ACC112 (cell line): Measurements from ENCODE around the gene CHURC1.
A peak's percentile ranks its signal among the peaks of the same experiment; 100 is the strongest.

Experiments
- H2AFZ ChIP-seq: fragments of 200-600 bp; sonication (generic); one replicate; pipeline ENCODE4 v1.6.0; 2017; ENCODE audit warnings: antibody characterized with exemption, low read length; ENCODE audit not compliant: unreplicated experiment
- H3K27ac ChIP-seq: fragments of 200-600 bp; sonication (generic); 2 replicates; pipeline ENCODE4 v1.5.1; 2014; ENCODE audit warnings: low read depth, mild to moderate bottlenecking, antibody characterized with exemption, low read length, moderate library complexity
- H3K27me3 ChIP-seq: fragments of 200-600 bp; sonication (generic); 2 replicates; pipeline ENCODE4 v1.6.1; 2014; ENCODE audit warnings: mild to moderate bottlenecking, antibody characterized with exemption, low read length, moderate library complexity, mixed read lengths; ENCODE audit not compliant: insufficient read depth
- H3K36me3 ChIP-seq: fragments of 200-600 bp; sonication (generic); 2 replicates; pipeline ENCODE4 v1.6.1; 2016; ENCODE audit warnings: mild to moderate bottlenecking, antibody characterized with exemption, low read length, moderate library complexity, mixed read lengths; ENCODE audit not compliant: insufficient read depth
- H3K4me1 ChIP-seq: fragments of 200-600 bp; sonication (generic); one replicate; pipeline ENCODE4 v1.6.1; 2016; ENCODE audit warnings: low read length, mixed read lengths; ENCODE audit not compliant: insufficient read depth, unreplicated experiment, control insufficient read depth
- H3K4me3 ChIP-seq: fragments of 200-600 bp; sonication (generic); 2 replicates; pipeline ENCODE4 v1.5.1; 2014; ENCODE audit warnings: mild to moderate bottlenecking, low read depth, low read length
- H3K79me2 ChIP-seq: fragments of 200-600 bp; sonication (generic); one replicate; pipeline ENCODE4 v1.6.0; 2016; ENCODE audit warnings: low read length; ENCODE audit not compliant: control insufficient read depth, unreplicated experiment, insufficient read depth

CHURC1 gene

DNA sequence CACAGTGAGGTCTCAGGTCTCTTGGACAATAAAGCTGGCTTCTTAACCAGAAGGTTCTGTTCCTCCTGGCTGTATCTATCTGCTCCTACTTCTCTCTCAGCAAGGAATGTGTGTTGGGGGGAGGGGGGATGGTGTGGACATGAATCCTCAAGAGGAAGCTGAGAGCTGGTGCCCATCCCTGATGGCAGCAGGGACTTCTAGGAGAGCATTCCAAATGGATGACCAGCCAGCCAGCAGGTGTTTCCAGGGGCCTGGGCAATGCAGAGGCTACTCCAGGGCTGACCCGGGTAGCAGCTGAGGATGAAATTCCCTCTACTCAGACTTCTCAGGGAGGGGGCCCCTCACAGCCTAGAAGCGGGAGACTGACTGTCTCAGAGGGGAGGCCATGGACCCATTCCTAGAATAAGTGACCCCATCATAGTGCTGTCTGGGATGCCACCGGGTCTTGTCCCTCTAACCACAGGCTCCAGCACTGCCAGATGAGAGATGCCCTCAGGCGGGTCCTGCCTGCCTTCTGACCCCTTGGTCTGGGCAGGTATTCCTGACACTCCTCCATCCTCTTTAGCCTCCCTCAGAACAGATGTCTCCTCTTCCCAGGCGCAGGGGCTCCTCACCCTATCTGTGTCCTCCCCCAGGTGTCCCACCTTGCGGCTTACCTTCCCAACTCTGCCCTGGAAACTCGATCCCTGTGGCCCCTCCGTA, 56.7 kb downstream of the CHURC1 start:
- Histone ChIP-seq H3K4me1 (no peaks in the 10 kb centered on the region), H3K27me3 (no peaks in the 10 kb centered on the region), H2AFZ (no peak overlapping the region), H3K4me3 (peak overlapping the region; percentile 82), H3K79me2 (no peaks in the 10 kb centered on the region), H3K36me3 (no peaks in the 10 kb centered on the region), H3K27ac (no peak overlapping the region)

DNA sequence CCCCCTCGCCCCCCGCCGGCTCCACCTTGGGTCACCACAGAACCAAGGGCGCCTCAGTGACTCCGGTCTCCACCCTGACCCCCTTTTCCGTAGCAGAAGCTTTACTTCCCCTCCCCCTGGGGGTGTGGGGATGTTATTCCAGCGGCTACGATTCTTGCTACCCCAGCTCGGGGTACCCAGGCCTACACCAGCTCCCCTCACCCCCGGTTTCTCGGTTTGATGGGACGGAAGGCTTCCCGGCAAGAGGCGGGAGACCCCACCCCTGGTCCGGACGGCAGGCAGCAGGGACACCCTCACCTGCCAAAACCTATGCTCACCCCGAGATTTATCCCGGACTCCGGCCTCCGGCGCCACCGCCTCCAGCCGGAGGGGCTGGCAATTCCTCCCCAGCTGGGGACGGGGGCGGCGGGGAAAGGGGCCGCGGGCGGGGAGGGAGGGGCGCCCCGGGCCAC, 57.3 kb downstream of the CHURC1 start:
- Histone ChIP-seq H3K27me3 (no peaks in the 10 kb centered on the region), H3K27ac (no peak overlapping the region), H3K36me3 (no peaks in the 10 kb centered on the region), H3K79me2 (no peaks in the 10 kb centered on the region), H3K4me3 (peak overlapping the region; percentile 82), H2AFZ (peak overlapping the region; percentile 52), H3K4me1 (no peaks in the 10 kb centered on the region)

DNA sequence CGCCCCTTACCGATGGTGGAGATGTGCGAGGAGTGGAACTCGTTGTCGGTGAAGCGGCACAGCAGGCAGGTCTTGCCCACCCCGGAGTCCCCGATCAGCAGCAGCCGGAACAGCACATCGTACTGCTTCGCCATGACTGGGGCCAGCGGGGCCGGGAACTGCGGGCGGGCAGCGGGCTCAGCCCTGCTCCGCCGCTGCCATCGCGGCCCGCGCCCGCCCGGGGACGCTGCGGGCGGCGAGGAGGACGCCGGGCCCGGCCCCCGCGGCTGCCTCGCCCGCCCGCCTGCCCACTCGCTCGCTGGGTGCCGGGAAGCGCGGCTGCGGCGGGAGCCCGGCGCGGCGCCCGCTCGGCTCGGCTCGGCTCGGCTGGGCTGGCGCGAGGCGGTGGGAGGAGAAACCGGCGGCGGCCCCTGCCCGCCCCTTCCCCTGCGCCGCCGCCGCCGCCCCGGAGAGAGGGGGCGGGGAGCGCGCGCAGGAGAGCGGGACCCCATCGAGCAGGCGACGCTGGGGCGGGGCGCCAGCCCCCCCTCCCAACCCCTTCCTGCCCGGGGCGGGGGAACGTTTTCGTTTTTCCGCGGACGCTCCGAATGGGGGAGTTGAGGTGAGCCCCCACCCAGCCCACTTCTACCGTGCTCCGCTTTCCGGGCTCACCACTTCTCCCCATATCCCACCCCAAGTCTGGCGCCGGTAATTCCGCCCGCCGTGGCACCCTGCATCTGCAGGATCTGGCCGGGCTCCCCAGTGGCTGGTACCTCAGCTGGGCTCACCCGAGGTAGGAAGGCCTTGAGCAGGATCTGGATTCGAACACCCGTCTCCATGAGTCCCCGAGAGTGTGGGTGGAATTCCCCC, 57.9 kb downstream of the CHURC1 start, which contains the start of gene RAB15:
RAB15 (minus strand) TSS at position 394 of the 849 bp plus-strand sequence; CDS start at position 134, 260 bp downstream.
- no peak within 1 kb of the TSS for H3K27ac ChIP-seq
- no peaks in the 10 kb centered on the region for H3K4me1 ChIP-seq
- H2AFZ ChIP-seq: peak within 1 kb of the TSS; percentile 98
- peak within 1 kb of the TSS; percentile 83 for H3K4me3 ChIP-seq
- no peaks in the 10 kb centered on the region for H3K36me3 ChIP-seq
- no peaks in the 10 kb centered on the region for H3K79me2 ChIP-seq
- peaks cover 4% of the 10 kb centered on the region; the same call in 1 of the 2 replicates for H3K27me3 ChIP-seq

DNA sequence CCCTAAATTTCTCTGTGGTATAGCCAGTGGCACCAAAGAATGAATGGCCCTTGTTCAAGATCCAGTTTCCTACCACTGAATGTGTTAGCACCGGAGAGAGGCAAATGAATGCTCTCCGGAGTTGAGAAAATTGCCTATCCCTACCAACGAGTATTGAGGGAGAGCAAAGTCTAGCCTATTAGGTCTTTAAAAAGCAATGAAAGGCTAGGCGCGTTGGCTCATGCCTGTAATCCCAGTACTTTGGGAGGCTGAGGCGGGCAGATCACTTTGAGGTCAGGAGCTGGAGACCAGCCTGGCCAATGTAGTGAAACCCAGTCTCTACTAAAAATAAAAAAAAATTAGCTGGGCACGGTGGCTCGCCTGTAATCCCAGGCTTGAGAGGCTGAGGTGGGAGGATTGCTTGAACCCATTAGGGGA, 58.8 kb downstream of the CHURC1 start:
- Histone ChIP-seq H3K4me3 (peak overlapping the region; percentile 83), H3K4me1 (no peaks in the 10 kb centered on the region), H3K27ac (no peak overlapping the region), H2AFZ (no peak overlapping the region), H3K79me2 (no peaks in the 10 kb centered on the region), H3K27me3 (peaks cover 5% of the 10 kb centered on the region; the same call in 1 of the 2 replicates), H3K36me3 (no peaks in the 10 kb centered on the region)

DNA sequence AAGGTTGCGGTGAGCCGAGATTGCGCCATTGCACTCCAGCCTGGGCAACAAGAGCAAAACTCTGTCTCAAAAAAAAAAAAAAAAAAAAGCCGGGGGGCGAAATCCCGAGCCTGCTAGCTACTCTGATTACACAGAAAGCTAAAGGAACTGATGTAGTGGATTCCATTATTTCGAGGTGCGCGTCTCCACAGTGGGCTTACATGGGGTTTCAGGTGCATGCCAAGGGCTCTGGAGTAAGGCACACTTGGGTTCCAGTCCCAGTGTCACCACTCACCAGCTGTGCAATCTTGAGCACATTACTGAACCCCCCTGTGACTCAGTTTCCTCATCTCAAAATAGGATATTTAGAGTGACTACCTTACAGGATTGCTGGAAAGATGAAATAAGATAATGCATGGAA, 59.6 kb downstream of the CHURC1 start:
- no peak overlapping the region for H3K27ac ChIP-seq
- no peak overlapping the region for H2AFZ ChIP-seq
- no peaks in the 10 kb centered on the region for H3K36me3 ChIP-seq
- peaks cover 9% of the 10 kb centered on the region; the same call in 1 of the 2 replicates for H3K27me3 ChIP-seq
- no peak overlapping the region for H3K4me3 ChIP-seq
- no peaks in the 10 kb centered on the region for H3K4me1 ChIP-seq
- no peaks in the 10 kb centered on the region for H3K79me2 ChIP-seq

DNA sequence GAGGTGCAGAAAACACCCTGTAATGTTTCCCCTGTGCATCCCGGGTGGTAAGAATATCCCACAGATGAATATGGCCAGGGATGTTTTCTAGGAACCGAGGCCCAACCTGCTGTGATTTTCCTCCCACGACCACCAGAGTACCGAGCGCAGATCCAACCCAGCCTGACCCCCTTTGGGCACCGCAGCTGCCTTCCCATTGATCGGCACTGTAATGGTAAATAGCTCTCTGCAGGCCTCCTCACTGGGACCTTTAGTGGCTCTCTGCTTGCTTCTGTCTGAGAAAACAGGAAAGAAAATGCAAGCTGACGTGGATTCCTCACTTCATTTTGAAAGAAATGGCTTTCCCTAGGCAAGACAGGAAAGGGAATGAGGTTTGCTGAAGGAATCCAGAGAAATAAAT, 60.3 kb downstream of the CHURC1 start:
- Histone ChIP-seq H3K4me1 (no peaks in the 10 kb centered on the region), H3K79me2 (no peaks in the 10 kb centered on the region), H3K27ac (no peak overlapping the region), H3K36me3 (no peaks in the 10 kb centered on the region), H3K27me3 (peaks cover 9% of the 10 kb centered on the region; the same call in 1 of the 2 replicates), H2AFZ (no peak overlapping the region), H3K4me3 (no peak overlapping the region)

DNA sequence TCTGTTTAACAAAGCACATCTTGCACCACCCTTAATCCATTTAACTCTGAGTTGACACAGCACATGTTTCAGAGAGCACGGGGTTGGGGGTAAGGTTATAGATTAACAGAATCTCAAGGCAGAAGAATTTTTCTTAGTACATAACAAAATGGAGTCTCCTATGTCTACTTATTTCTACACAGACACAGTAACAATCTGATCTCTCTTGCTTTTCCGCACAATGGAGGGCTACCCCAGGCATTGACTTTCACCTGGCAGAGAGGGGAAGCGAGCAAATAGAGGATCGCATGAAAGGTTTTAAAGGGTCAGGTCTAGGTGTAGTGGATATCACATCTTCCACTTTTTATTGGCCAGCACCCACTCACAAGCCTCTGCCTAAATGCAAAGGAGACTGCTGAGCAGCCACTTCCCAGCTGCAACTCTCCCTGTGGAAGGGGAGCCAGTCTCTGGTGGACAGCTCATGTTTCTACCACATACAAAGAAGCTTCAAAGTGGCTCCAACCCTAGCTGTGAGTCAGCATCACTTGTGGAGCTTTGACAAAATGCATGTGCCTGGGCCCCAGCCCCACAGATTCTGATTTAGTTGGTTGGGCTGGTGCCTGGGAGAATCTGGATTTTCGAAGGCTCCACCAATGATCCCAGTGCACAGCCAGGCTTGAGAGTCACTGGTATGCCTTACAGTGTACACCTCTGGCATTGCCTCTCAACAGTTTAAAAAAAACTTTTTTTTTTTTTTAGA, 65.2 kb downstream of the CHURC1 start:
- Histone ChIP-seq H3K27me3 (peaks cover 9% of the 10 kb centered on the region; the same call in 1 of the 2 replicates), H2AFZ (no peak overlapping the region), H3K4me3 (no peak overlapping the region), H3K27ac (no peak overlapping the region), H3K4me1 (peaks cover 3% of the 10 kb centered on the region), H3K36me3 (no peaks in the 10 kb centered on the region), H3K79me2 (no peaks in the 10 kb centered on the region)

DNA sequence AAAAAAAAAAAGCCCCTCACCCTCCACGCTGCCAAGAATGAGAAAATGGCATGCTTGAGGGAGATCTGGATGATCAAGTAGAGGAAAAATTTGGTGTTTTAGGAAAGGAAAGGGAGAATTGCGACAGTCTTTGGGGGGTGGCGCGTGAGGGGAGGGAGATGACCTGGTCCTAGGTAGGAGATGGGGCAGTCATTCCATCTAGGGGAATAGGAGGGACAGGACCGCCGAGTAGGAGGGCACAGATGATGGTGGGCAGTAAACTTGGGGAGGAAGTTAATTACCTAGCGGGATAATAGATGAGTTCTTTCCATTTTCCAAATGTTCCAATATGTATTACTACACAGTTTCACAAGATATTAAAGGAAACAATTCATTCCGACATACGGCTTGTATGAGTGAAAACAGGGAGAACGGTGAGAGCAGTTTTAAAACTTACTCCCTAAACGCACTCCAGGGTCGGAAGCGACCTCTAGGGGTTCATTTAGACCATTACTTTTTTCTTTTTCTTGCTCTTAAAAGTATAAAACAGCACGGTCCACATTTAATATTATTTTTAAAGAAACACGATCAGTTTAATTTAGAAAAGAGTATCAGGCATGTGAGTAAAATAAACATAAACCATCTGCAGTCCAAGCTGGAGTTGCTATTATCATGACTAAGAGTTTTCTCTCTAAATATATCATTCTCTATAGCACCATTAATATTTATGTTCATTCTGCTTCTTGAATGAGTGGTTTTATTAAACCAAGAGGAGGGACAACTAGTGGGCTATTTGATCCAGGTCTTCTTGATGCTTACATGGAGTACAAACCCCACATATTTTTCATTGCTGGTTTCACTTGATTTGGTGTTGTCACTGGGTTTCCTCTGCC, 69.4 kb downstream of the CHURC1 start:
- H3K4me1 ChIP-seq: peaks cover 15% of the 10 kb centered on the region
- H3K27ac ChIP-seq: no peak overlapping the region
- H2AFZ ChIP-seq: peak overlapping the region; percentile 94
- H3K4me3 ChIP-seq: peak overlapping the region; percentile 73
- H3K36me3 ChIP-seq: no peaks in the 10 kb centered on the region
- H3K79me2 ChIP-seq: peaks cover 11% of the 10 kb centered on the region
- no peaks in the 10 kb centered on the region for H3K27me3 ChIP-seq
